Measurements from ENCODE around the gene TWIST2.

Gene TWIST2

GRCh38 chr2:238847841-238848690, at the start of gene TWIST2:
TWIST2 (plus strand) TSS chr2:238848085; CDS start chr2:238848216, 131 bp downstream.
- peaks cover 0 to 15% of the 10 kb centered on the region in 2 donors for H3K27me3 ChIP-seq
- H3K9me3 ChIP-seq = no peaks in the 10 kb centered on the region
- H3K4me1 ChIP-seq = peaks cover 0 to 36% (median 22%) of the 10 kb centered on the region in 4 donors
- peak in 1 of 2 experiments; percentile 18 for TF ChIP-seq CTCF (IDR thresholded peaks at IDR 0.05)
- H3K27ac ChIP-seq = peak within 1 kb of the TSS; percentile 56 to 83
- DNase-seq = peak; percentile 90 to 92
- intact Hi-C loops (cut with DNase I; ENCODE audit: low total_unique reads) = no loop called here
- H3K4me3 ChIP-seq = peak within 1 kb of the TSS; percentile 60 to 72
- H3K36me3 ChIP-seq = no peaks in the 10 kb centered on the region

- H3K27ac ChIP-seq = no peak overlapping the region
- H3K9me3 ChIP-seq = no peaks in the 10 kb centered on the region
- H3K27me3 ChIP-seq = peaks cover 0 to 43% of the 10 kb centered on the region in 2 donors
- TF ChIP-seq CTCF (IDR thresholded peaks at IDR 0.05) = no peak
- intact Hi-C loops (cut with DNase I; ENCODE audit: low total_unique reads) = no loop called here
- DNase-seq = no peak
- no peak overlapping the region for H3K4me3 ChIP-seq
- no peaks in the 10 kb centered on the region for H3K36me3 ChIP-seq
- H3K4me1 ChIP-seq = peaks cover 0 to 9% (median 3%) of the 10 kb centered on the region in 4 donors
These were observed 46.1 kb upstream of the TWIST2 start for GRCh38 chr2:238801791-238802190.

- Histone ChIP-seq H3K4me3 (no peak overlapping the region), H3K36me3 (no peaks in the 10 kb centered on the region), H3K9me3 (no peaks in the 10 kb centered on the region), H3K27me3 (peaks cover 0 to 32% of the 10 kb centered on the region in 2 donors), H3K27ac (no peak overlapping the region), H3K4me1 (peaks cover 0 to 9% (median 3%) of the 10 kb centered on the region in 4 donors)
- DNase-seq = no peak
- TF ChIP-seq CTCF (IDR thresholded peaks at IDR 0.05) = no peak
- intact Hi-C loops (cut with DNase I; ENCODE audit: low total_unique reads) = no loop called here
These were observed 44.9 kb upstream of the TWIST2 start for GRCh38 chr2:238802957-238803356.

GRCh38 chr2:238803996-238804870, 43.7 kb upstream of the TWIST2 start:
- Histone ChIP-seq H3K9me3 (peaks cover 0 to 11% (median 9%) of the 10 kb centered on the region in 3 donors), H3K4me1 (peaks cover 0 to 9% (median 3%) of the 10 kb centered on the region in 4 donors), H3K36me3 (no peaks in the 10 kb centered on the region), H3K27ac (no peak overlapping the region), H3K27me3 (peaks cover 0 to 29% of the 10 kb centered on the region in 2 donors), H3K4me3 (no peak overlapping the region)
- no peak for DNase-seq
- intact Hi-C loops (cut with DNase I; ENCODE audit: low total_unique reads) = no loop called here
- TF ChIP-seq CTCF (IDR thresholded peaks at IDR 0.05) = no peak

GRCh38 chr2:238808761-238809160, 39.1 kb upstream of the TWIST2 start:
- Histone ChIP-seq H3K27ac (no peak overlapping the region), H3K9me3 (peaks cover 0 to 15% (median 14%) of the 10 kb centered on the region in 3 donors), H3K36me3 (no peaks in the 10 kb centered on the region), H3K27me3 (peaks cover 0 to 6% of the 10 kb centered on the region in 2 donors), H3K4me1 (peaks cover 0 to 6% (median 3%) of the 10 kb centered on the region in 4 donors), H3K4me3 (no peak overlapping the region)
- DNase-seq = no peak
- intact Hi-C loops (cut with DNase I; ENCODE audit: low total_unique reads) = no loop called here
- no peak for TF ChIP-seq CTCF (IDR thresholded peaks at IDR 0.05)
